Measurements from ENCODE around the gene MRTFA. TPM values are rescaled to one million over a fixed set of nuclear protein-coding genes. Genes with fewer than 3 reads are reported as not detected.

MRTFA gene
- polyA plus RNA-seq, 1 of the 3 experiments (the other 2 are of a cell fraction), result 5.8 TPM

GRCh38 chr22:40670058-40670457 lies 33.5 kb upstream of the MRTFA start:
- POLR2A ChIA-PET, result no interaction called here
- WGBS (ENCODE audit: low lambda C conversion rate), result 37% methylated on average over 2 of the region's 2 CpGs

GRCh38 chr22:40668611-40669411 lies 32.3 kb upstream of the MRTFA start:
- no peak overlapping the region for H3K9ac ChIP-seq
- WGBS (ENCODE audit: low lambda C conversion rate), result 83% methylated on average over 10 of the region's 11 CpGs
- no peak for DNase-seq
- H3K9me3 ChIP-seq, result no peaks in the 10 kb centered on the region
- no peaks in the 10 kb centered on the region for H3K36me3 ChIP-seq (replicated peaks in 1 of 2; ENCODE audit: control insufficient read depth in 1 of 2, insufficient read depth in 2 of 2, low read length in 1 of 2)
- H3F3A ChIP-seq (replicated peaks; ENCODE audit: insufficient read depth), result no peaks in the 10 kb centered on the region
- no peak overlapping the region for H2AFZ ChIP-seq (ENCODE audit: low read depth)
- no peak overlapping the region for H3K4me2 ChIP-seq
- TF ChIP-seq, protein P1, sequence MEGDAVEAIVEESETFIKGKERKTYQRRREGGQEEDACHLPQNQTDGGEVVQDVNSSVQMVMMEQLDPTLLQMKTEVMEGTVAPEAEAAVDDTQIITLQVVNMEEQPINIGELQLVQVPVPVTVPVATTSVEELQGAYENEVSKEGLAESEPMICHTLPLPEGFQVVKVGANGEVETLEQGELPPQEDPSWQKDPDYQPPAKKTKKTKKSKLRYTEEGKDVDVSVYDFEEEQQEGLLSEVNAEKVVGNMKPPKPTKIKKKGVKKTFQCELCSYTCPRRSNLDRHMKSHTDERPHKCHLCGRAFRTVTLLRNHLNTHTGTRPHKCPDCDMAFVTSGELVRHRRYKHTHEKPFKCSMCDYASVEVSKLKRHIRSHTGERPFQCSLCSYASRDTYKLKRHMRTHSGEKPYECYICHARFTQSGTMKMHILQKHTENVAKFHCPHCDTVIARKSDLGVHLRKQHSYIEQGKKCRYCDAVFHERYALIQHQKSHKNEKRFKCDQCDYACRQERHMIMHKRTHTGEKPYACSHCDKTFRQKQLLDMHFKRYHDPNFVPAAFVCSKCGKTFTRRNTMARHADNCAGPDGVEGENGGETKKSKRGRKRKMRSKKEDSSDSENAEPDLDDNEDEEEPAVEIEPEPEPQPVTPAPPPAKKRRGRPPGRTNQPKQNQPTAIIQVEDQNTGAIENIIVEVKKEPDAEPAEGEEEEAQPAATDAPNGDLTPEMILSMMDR (IDR thresholded peaks at IDR 0.05), result no peak
- TF ChIP-seq MEF2A (IDR thresholded peaks at IDR 0.05; ENCODE audit: borderline replicate concordance, low read depth) (no peak), REST (IDR thresholded peaks at IDR 0.05; ENCODE audit: low read depth, low read length) (no peak), PBX3 (IDR thresholded peaks at IDR 0.05) (no peak), FOSL2 (IDR thresholded peaks at IDR 0.05; ENCODE audit: borderline replicate concordance, low read depth) (no peak), YY1 (IDR thresholded peaks at IDR 0.05; ENCODE audit: low read depth) (no peak), MXI1 (IDR thresholded peaks at IDR 0.05; ENCODE audit: low read depth, low read length) (no peak), RAD21 (IDR thresholded peaks at IDR 0.05; ENCODE audit: low read length) (no peak), POLR2AphosphoS5 (IDR thresholded peaks at IDR 0.05; ENCODE audit: low read depth, low read length) (no peak), FOXM1 (IDR thresholded peaks at IDR 0.05; ENCODE audit: low read depth) (no peak), RCOR1 (IDR thresholded peaks at IDR 0.05; ENCODE audit: low read length) (no peak), JUND (IDR thresholded peaks at IDR 0.05) (no peak), TAF1 (IDR thresholded peaks at IDR 0.05; ENCODE audit: borderline replicate concordance, low read depth, low read length) (no peak), FOXJ3 (CRISPR knock-in tag; IDR thresholded peaks at IDR 0.05) (no peak)
- H3K4me3 ChIP-seq (ENCODE audit: low read depth in 2 of 2, low read length in 1 of 2), result no peak overlapping the region
- H3K79me2 ChIP-seq (ENCODE audit: insufficient read depth), result no peaks in the 10 kb centered on the region
- no peaks in the 10 kb centered on the region for H3K9me2 ChIP-seq
- no peaks in the 10 kb centered on the region for H3K27me3 ChIP-seq (ENCODE audit: insufficient read depth)
- no peaks in the 10 kb centered on the region; a peak in 1 of 4 replicates for H3K4me1 ChIP-seq (ENCODE audit: control insufficient read depth in 1 of 2, insufficient read depth in 2 of 2, low read depth in 1 of 2, low read length in 1 of 2)
- H4K20me1 ChIP-seq (ENCODE audit: insufficient read depth), result no peaks in the 10 kb centered on the region
- POLR2A ChIA-PET, result no interaction called here
- H3K27ac ChIP-seq (ENCODE audit: low read depth in 2 of 2, low read length in 1 of 2), result no peak overlapping the region
- CTCF ChIA-PET, result no interaction called here

More at GRCh38 chr22:40670058-40670457, 33.5 kb upstream of the MRTFA start:
- H3K9ac ChIP-seq, result no peak overlapping the region
- no peaks in the 10 kb centered on the region for H3K36me3 ChIP-seq (replicated peaks in 1 of 2; ENCODE audit: control insufficient read depth in 1 of 2, insufficient read depth in 2 of 2, low read length in 1 of 2)
- H3K79me2 ChIP-seq (ENCODE audit: insufficient read depth), result no peaks in the 10 kb centered on the region
- no peak overlapping the region for H3K4me3 ChIP-seq (ENCODE audit: low read depth in 2 of 2, low read length in 1 of 2)
- no peak overlapping the region for H3K27ac ChIP-seq (ENCODE audit: low read depth in 2 of 2, low read length in 1 of 2)
- H4K20me1 ChIP-seq (ENCODE audit: insufficient read depth), result no peaks in the 10 kb centered on the region
- TF ChIP-seq ELF1 (IDR thresholded peaks at IDR 0.05) (no peak), NRF1 (IDR thresholded peaks at IDR 0.05; ENCODE audit: low read depth, low read length) (no peak), GABPA (IDR thresholded peaks at IDR 0.05; ENCODE audit: low read depth) (no peak), FOXJ3 (CRISPR knock-in tag; IDR thresholded peaks at IDR 0.05) (no peak), EP300 (IDR thresholded peaks at IDR 0.05; ENCODE audit: borderline replicate concordance in 1 of 2, low read depth in 1 of 2, low read length in 1 of 2) (no peak), TAF1 (IDR thresholded peaks at IDR 0.05; ENCODE audit: borderline replicate concordance, low read depth, low read length) (no peak)
- TF ChIP-seq, protein P2, sequence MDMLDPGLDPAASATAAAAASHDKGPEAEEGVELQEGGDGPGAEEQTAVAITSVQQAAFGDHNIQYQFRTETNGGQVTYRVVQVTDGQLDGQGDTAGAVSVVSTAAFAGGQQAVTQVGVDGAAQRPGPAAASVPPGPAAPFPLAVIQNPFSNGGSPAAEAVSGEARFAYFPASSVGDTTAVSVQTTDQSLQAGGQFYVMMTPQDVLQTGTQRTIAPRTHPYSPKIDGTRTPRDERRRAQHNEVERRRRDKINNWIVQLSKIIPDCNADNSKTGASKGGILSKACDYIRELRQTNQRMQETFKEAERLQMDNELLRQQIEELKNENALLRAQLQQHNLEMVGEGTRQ (IDR thresholded peaks at IDR 0.05; ENCODE audit: borderline replicate concordance, low read depth, low read length), result no peak
- H3K9me3 ChIP-seq, result no peaks in the 10 kb centered on the region
- CTCF ChIA-PET, result interaction anchor here (0.7 to 1.0 kb wide), 2 partner anchors 11 to 90 kb away, joined by 3 to 5 read pairs; no protein-coding TSS in a partner anchor
- no peaks in the 10 kb centered on the region for H3K27me3 ChIP-seq (ENCODE audit: insufficient read depth)
- no peaks in the 10 kb centered on the region for H3K9me2 ChIP-seq
- no peaks in the 10 kb centered on the region for H3F3A ChIP-seq (replicated peaks; ENCODE audit: insufficient read depth)
- no peak overlapping the region for H3K4me2 ChIP-seq
- no peak overlapping the region for H2AFZ ChIP-seq (ENCODE audit: low read depth)
- no peaks in the 10 kb centered on the region; a peak in 1 of 4 replicates for H3K4me1 ChIP-seq (ENCODE audit: control insufficient read depth in 1 of 2, insufficient read depth in 2 of 2, low read depth in 1 of 2, low read length in 1 of 2)
- DNase-seq, result no peak

All from SK-N-SH (cell line).